Neural progenitor cell (in vitro differentiated cells): ENCODE data around the gene CREB5.

ENCODE experiments used
- EZH2 ChIP-seq: fragments of 200-600 bp; sonication (generic); IDR thresholded peaks from 2 replicates; pipeline ENCODE4 v1.6.1; 2017; ENCODE audit warnings: antibody characterized with exemption, mild to moderate bottlenecking, moderate library complexity
- TF ChIP-seq, protein P1 (sequence below): fragments of 200-600 bp; sonication (generic); IDR thresholded peaks from 2 replicates; pipeline ENCODE4 v1.5.1; 2017; ENCODE audit warnings: antibody characterized with exemption, mild to moderate bottlenecking

DNA sequence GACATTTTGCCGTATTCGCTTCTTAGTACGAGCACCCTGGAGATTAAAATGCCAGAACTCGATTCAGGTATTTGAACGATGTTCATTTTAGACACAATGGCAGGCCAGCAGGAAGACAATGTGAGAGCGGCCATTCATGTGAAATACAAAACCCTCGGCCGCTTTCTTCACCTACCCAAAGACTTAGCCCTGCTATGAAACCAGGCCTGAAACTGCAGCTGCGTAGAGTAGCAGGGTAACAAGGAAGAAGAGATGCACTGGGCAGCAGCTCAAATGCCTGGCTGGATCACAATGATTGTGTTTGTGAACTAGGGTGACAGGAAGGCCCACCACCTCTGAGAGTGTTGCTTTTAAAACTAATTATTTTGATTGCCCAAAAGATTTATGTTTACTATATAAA is 311.0 kb downstream of the CREB5 start:
- TF ChIP-seq, protein P1, sequence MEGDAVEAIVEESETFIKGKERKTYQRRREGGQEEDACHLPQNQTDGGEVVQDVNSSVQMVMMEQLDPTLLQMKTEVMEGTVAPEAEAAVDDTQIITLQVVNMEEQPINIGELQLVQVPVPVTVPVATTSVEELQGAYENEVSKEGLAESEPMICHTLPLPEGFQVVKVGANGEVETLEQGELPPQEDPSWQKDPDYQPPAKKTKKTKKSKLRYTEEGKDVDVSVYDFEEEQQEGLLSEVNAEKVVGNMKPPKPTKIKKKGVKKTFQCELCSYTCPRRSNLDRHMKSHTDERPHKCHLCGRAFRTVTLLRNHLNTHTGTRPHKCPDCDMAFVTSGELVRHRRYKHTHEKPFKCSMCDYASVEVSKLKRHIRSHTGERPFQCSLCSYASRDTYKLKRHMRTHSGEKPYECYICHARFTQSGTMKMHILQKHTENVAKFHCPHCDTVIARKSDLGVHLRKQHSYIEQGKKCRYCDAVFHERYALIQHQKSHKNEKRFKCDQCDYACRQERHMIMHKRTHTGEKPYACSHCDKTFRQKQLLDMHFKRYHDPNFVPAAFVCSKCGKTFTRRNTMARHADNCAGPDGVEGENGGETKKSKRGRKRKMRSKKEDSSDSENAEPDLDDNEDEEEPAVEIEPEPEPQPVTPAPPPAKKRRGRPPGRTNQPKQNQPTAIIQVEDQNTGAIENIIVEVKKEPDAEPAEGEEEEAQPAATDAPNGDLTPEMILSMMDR: no peak
- TF ChIP-seq EZH2: no peak
